ENCODE measurements around the gene XIRP2.

The XIRP2 gene

DNA sequence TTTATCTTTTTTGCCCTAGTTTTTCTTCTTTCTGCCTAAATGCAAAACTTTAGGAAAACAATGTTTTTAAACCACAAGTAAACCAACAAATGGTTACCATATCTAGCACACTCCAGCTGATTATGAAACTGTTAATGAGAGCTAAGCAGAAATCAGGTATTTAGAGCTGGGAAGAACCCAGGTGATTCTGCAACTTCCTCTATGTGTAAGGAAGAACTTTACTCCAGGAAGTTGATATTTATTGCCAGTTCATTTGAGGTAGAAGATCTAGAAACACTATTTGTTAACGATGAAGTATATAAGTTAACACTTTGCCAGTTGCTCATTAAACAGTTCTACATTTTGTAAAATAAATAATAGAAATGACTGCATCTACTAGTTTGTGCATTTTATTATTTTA is 409.7 kb downstream of the XIRP2 start:
- DNase-seq (ENCODE audit: low read depth), result no peak
- TF ChIP-seq MYC (IDR thresholded peaks at IDR 0.05; ENCODE audit: low read depth, low read length) (no peak), POLR2A (IDR thresholded peaks at IDR 0.05; ENCODE audit: extremely low read depth, insufficient read length) (no peak)
- TF ChIP-seq, protein P1, sequence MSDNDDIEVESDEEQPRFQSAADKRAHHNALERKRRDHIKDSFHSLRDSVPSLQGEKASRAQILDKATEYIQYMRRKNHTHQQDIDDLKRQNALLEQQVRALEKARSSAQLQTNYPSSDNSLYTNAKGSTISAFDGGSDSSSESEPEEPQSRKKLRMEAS (IDR thresholded peaks at IDR 0.05; ENCODE audit: low read depth, low read length), result no peak
- TF ChIP-seq, protein P2, sequence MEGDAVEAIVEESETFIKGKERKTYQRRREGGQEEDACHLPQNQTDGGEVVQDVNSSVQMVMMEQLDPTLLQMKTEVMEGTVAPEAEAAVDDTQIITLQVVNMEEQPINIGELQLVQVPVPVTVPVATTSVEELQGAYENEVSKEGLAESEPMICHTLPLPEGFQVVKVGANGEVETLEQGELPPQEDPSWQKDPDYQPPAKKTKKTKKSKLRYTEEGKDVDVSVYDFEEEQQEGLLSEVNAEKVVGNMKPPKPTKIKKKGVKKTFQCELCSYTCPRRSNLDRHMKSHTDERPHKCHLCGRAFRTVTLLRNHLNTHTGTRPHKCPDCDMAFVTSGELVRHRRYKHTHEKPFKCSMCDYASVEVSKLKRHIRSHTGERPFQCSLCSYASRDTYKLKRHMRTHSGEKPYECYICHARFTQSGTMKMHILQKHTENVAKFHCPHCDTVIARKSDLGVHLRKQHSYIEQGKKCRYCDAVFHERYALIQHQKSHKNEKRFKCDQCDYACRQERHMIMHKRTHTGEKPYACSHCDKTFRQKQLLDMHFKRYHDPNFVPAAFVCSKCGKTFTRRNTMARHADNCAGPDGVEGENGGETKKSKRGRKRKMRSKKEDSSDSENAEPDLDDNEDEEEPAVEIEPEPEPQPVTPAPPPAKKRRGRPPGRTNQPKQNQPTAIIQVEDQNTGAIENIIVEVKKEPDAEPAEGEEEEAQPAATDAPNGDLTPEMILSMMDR (IDR thresholded peaks at IDR 0.05; ENCODE audit: low read depth, low read length), result no peak
- H3K4me3 ChIP-seq (ENCODE audit: low read depth, low read length), result no peak overlapping the region
